Brain microvascular endothelial cell (primary cell): ENCODE data around the gene BOLL.
A peak's percentile ranks its signal among the peaks of the same experiment; 100 is the strongest.
"Not testable (repeated sequence)": the region's sequence is repeated elsewhere in the genome, so short reads cannot be mapped to it uniquely, and the experiment has no call there.

ENCODE experiments used
- DNase-seq: peaks from one replicate; pipeline ENCODE4 v3.0.0-alpha.2; 2020
- H3K27ac ChIP-seq: fragments of 250-450 bp; sonication (Bioruptor Pico); 2 replicates; pipeline ENCODE4 v1.5.1; 2020; ENCODE audit warnings: mild to moderate bottlenecking, moderate library complexity
- H3K27me3 ChIP-seq: fragments of 250-450 bp; sonication (Bioruptor Pico); replicated peaks from 2 replicates; pipeline ENCODE4 v1.5.1; 2020; ENCODE audit warnings: mild to moderate bottlenecking
- H3K36me3 ChIP-seq: fragments of 250-450 bp; sonication (Bioruptor Pico); replicated peaks from 2 replicates; pipeline ENCODE4 v1.5.1; 2020; ENCODE audit warnings: mild to moderate bottlenecking
- H3K4me3 ChIP-seq: 2 replicates; pipeline ENCODE4 v1.5.1; 2011; ENCODE audit warnings: low read depth, mild to moderate bottlenecking, control low read depth, low read length, moderate library complexity
- in situ Hi-C: cut with HindIII; loops from 2 replicates; pipeline ENCODE4 v1.10.0; 2017; ENCODE audit warnings: low sequenced_read_pairs, low pct_ligation_motif_present
- TF ChIP-seq, protein P1 (sequence below): IDR thresholded peaks from 2 replicates; pipeline ENCODE4 v1.5.1; 2011; ENCODE audit warnings: low read depth, mild to moderate bottlenecking, moderate library complexity, low read length, control low read depth, inconsistent platforms; ENCODE audit errors: missing control alignments

BOLL gene

DNA sequence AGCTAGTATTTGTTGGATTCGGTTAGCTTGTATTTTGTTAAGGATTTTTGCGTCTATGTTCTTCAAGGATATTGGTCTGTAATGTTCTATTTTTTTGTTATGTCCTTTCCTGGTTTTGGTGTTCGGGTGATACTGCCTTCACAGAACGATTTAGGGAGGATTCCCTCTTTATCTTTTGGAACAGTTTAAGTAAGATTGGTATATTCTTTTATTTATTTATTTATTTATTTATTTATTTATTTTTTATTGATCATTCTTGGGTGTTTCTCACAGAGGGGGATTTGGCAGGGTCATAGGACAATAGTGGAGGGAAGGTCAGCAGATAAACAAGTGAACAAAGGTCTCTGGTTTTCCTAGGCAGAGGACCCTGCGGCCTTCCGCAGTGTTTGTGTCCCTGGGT, 89.9 kb downstream of the BOLL start:
- DNase-seq, H3K4me3 ChIP-seq, in situ Hi-C loops: not testable (repeated sequence)

DNA sequence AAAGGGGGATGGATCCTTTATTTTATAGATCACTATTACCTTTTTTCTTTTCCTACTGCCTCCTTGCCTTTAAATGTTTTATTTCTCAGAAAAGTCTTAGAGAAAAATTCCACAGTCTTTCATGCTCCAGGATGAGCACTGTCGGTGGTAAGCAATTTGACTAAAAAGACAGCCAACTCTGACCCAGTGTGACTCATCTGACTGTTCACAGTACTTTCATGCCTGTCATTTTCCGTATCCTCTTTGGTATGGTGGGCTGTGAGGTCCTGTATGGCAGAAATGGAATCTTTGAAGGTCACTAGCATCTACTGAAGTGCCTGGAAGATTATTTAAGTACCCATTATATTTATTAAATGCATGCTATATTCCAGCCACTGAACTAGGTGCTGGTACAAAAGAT, 107.6 kb downstream of the BOLL start:
- H3K36me3 ChIP-seq, result no peaks in the 10 kb centered on the region
- no peaks in the 10 kb centered on the region for H3K27me3 ChIP-seq
- H3K27ac ChIP-seq, result no peak overlapping the region
- TF ChIP-seq, protein P1, sequence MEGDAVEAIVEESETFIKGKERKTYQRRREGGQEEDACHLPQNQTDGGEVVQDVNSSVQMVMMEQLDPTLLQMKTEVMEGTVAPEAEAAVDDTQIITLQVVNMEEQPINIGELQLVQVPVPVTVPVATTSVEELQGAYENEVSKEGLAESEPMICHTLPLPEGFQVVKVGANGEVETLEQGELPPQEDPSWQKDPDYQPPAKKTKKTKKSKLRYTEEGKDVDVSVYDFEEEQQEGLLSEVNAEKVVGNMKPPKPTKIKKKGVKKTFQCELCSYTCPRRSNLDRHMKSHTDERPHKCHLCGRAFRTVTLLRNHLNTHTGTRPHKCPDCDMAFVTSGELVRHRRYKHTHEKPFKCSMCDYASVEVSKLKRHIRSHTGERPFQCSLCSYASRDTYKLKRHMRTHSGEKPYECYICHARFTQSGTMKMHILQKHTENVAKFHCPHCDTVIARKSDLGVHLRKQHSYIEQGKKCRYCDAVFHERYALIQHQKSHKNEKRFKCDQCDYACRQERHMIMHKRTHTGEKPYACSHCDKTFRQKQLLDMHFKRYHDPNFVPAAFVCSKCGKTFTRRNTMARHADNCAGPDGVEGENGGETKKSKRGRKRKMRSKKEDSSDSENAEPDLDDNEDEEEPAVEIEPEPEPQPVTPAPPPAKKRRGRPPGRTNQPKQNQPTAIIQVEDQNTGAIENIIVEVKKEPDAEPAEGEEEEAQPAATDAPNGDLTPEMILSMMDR, result no peak
- in situ Hi-C loops, result no loop called here
- DNase-seq, result peak; percentile 39
- no peak overlapping the region for H3K4me3 ChIP-seq

More for the DNA sequence above, 89.9 kb downstream of the BOLL start:
- H3K27me3 ChIP-seq, H3K27ac ChIP-seq, H3K36me3 ChIP-seq: not testable (repeated sequence)

DNA sequence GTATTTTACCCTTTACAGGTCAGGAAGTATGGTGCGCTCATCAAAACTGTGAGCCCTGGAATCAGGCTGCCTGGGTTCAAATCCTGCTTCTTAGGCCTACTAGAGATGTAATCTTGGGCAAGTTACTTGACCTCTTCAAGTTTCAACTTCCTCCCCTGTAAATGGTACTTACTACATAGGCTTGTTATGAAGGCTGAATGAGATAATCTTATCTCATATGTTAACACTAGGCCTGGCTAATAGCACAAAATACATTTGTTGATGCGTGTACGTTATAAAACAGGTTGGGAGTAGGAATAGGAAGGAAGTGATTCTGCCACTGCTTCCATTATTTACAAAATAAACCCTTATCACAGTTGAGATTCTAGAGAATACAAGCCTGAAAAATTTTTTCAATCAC, 108.1 kb downstream of the BOLL start:
- DNase-seq, result no peak
- no peaks in the 10 kb centered on the region for H3K36me3 ChIP-seq
- in situ Hi-C loops, result no loop called here
- no peaks in the 10 kb centered on the region for H3K27me3 ChIP-seq
- H3K27ac ChIP-seq, result no peak overlapping the region
- H3K4me3 ChIP-seq, result no peak overlapping the region
- TF ChIP-seq, protein P1, result no peak
